Stimulated activated CD8-positive, alpha-beta memory T cell treated with anti-CD3 and anti-CD28 coated beads, Interleukin-15, amount 100 ng/mL, for 1 hour (primary cell): Measurements from ENCODE around the gene KSR1.
"Not testable (repeated sequence)": the region's sequence is repeated elsewhere in the genome, so short reads cannot be mapped to it uniquely, and the experiment has no call there.

ENCODE experiments used
- DNase-seq: peaks from one replicate; pipeline ENCODE4 v3.0.0-alpha.2; 2020; ENCODE audit warnings: low read depth

The KSR1 gene

GRCh38 chr17:27454089-27454488 is 2.2 kb upstream of the KSR1 start:
- no peak for DNase-seq

- DNase-seq: no peak
These were observed 873 bp upstream of the KSR1 start for GRCh38 chr17:27455236-27455913.

- DNase-seq: no peak
These were observed 572 bp downstream of the KSR1 start for GRCh38 chr17:27456681-27457359.

GRCh38 chr17:27457360-27457715 is 1.1 kb downstream of the KSR1 start:
- no peak for DNase-seq

- no peak for DNase-seq
These were observed 1.7 kb downstream of the KSR1 start for GRCh38 chr17:27457731-27458523.

- DNase-seq: no peak
These were observed 2.3 kb downstream of the KSR1 start for GRCh38 chr17:27458524-27458908.

GRCh38 chr17:27459433-27459832 is 3.2 kb downstream of the KSR1 start:
- DNase-seq: no peak

GRCh38 chr17:27460196-27460725 is 4.0 kb downstream of the KSR1 start:
- no peak for DNase-seq

- DNase-seq: no peak
These were observed 5.1 kb downstream of the KSR1 start for GRCh38 chr17:27461192-27461859.

GRCh38 chr17:27462149-27462548 is 5.9 kb downstream of the KSR1 start:
- no peak for DNase-seq

- no peak for DNase-seq
These were observed 6.5 kb downstream of the KSR1 start for GRCh38 chr17:27462714-27463113.

GRCh38 chr17:27463235-27463677 is 7.0 kb downstream of the KSR1 start:
- DNase-seq: no peak

- DNase-seq: not testable (repeated sequence)
These were observed 7.8 kb downstream of the KSR1 start for GRCh38 chr17:27464019-27464418.

GRCh38 chr17:27464431-27464830 is 8.2 kb downstream of the KSR1 start:
- DNase-seq: no peak

- DNase-seq: not testable (repeated sequence)
These were observed 9.6 kb downstream of the KSR1 start for GRCh38 chr17:27465875-27466274.

GRCh38 chr17:27466376-27466742 is 10.1 kb downstream of the KSR1 start:
- no peak for DNase-seq

GRCh38 chr17:27466743-27467375 is 10.6 kb downstream of the KSR1 start:
- no peak for DNase-seq

- DNase-seq: no peak
These were observed 13.0 kb downstream of the KSR1 start for GRCh38 chr17:27469256-27469655.

GRCh38 chr17:27471321-27472269 is 15.3 kb downstream of the KSR1 start:
- peak; percentile 31 for DNase-seq

GRCh38 chr17:27473190-27473747 is 17.0 kb downstream of the KSR1 start:
- DNase-seq: no peak
